Measurements from ENCODE around the gene PUM2. TPM values are rescaled to one million over a fixed set of nuclear protein-coding genes. Genes with fewer than 3 reads are reported as not detected.

Gene PUM2
- total RNA-seq, 1 donor from 2014 or later, result 112 TPM

DNA sequence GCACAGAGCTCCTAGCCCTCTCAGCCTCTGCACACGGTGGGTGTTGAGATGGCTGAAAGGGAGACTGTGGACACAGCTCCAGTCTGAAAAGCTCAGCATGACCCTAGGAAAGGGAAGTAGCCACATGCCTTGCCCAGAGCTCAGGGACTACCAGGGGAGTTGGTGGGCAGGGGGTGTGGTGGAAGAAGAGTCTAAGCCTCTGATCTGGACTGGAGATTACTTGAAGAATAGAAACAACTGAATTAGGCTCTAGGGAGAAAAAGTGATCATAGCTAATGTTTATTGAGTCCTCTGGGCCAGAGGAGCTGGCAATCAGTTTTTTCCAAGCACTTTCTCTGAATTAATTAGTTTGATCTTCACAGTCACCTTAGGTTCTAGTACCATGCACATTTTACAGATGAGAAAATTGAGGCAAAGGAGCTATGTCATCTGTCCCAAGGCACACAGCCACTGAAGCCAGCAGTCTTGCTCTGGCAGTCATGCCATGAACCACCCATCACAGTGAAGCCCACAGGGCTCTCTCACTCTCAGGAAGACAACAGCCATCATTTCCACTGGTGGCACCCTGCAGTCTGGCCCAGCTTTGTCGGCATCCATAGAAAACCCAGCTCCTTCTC lies 136.0 kb downstream of the PUM2 start:
- ATAC-seq (no peak), DNase-seq (no peak)
- Histone ChIP-seq H3K4me1 (peaks cover 22% of the 10 kb centered on the region), H3K27ac (peak overlapping the region; percentile 53), H3K27me3 (ENCODE audit: low read depth) (no peaks in the 10 kb centered on the region), H3K36me3 (no peaks in the 10 kb centered on the region), H3K9me3 (no peaks in the 10 kb centered on the region), H3K4me3 (no peak overlapping the region)
- TF ChIP-seq, protein P1, sequence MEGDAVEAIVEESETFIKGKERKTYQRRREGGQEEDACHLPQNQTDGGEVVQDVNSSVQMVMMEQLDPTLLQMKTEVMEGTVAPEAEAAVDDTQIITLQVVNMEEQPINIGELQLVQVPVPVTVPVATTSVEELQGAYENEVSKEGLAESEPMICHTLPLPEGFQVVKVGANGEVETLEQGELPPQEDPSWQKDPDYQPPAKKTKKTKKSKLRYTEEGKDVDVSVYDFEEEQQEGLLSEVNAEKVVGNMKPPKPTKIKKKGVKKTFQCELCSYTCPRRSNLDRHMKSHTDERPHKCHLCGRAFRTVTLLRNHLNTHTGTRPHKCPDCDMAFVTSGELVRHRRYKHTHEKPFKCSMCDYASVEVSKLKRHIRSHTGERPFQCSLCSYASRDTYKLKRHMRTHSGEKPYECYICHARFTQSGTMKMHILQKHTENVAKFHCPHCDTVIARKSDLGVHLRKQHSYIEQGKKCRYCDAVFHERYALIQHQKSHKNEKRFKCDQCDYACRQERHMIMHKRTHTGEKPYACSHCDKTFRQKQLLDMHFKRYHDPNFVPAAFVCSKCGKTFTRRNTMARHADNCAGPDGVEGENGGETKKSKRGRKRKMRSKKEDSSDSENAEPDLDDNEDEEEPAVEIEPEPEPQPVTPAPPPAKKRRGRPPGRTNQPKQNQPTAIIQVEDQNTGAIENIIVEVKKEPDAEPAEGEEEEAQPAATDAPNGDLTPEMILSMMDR (IDR thresholded peaks at IDR 0.05), result no peak
- intact Hi-C loops (cut with DNase I), result no loop called here

DNA sequence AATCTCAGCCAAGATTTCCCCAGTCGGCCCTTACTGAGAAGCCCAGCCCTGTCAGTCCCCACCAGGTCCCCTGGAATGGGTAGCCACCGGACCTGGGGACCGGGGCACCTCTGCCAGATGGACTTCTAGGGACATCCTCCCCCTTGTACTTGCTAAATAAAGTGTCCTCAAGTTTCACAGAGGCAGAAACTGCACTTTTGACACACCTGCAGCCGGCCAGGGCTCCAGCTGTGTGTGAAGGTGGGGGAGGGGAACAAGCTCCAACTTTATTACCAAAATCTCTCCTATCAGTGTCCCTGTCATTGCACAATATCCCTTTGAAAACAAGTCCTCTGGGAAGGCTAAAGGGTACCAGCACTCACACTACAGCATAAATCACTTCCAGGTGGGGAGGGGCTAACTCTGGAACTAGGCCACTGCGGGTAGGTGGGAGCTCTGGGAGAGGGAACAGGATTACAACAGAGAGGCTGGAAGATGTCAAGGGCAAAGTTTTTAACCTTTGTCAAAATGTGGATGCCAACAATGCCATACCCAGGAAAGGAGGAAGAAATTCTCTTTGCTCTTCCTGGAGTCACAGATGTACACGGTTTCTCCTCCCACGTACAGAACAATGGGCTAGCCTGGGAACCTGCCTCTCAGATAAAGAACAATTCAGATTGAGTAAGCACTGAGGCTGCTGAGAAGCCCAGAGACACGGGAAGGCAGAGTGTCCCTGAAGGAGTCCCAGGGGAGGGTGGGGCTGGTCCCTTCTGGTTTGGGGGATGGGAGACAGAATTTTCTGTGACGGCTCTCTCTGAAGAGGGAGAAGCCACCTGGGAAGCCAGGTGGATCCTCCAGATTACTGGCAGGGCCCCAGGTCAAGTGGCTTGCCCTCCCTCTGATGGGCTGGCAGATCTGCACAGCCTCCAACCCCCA lies 136.7 kb downstream of the PUM2 start:
- DNase-seq (peak; percentile 42), ATAC-seq (peak in 1 of 2 donors; percentile 11)
- Histone ChIP-seq H3K4me1 (peaks cover 28% of the 10 kb centered on the region), H3K9me3 (no peaks in the 10 kb centered on the region), H3K27me3 (ENCODE audit: low read depth) (no peaks in the 10 kb centered on the region), H3K27ac (peak overlapping the region; percentile 67), H3K36me3 (no peaks in the 10 kb centered on the region), H3K4me3 (no peak overlapping the region)
- TF ChIP-seq, protein P1 (IDR thresholded peaks at IDR 0.05), result no peak
- intact Hi-C loops (cut with DNase I), result no loop called here

DNA sequence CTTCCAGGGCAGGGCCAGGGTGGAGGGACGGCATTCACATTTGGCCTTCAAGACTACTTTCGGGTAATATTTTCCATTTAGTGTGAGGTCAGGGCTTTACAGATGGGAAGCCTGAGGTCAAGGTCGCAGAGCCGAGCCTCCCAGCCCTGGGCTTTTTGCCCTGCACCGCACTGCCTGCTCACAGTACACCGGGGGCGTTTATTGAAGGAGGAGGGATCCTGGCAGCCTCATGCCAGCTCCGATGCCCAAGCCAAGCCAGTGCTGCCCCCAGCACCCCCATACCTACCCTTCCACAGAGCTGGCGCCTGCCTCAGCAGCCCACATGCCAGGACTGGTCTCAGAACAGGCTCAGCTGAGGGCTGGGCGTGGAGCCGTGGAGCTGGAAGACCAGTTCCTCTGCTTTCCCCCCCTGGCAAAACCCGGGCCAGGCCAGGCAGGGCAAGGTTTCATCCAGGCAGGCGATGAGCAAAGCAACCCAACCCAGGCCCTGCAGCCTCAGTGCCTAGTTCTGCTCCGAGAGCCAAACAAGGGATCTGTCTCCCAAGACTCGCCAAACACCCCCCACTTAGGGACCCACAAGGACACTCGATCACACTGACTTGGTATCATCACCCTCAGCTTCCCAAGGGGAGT lies 137.7 kb downstream of the PUM2 start:
- peaks cover 31% of the 10 kb centered on the region for H3K4me1 ChIP-seq
- peak overlapping the region; percentile 67 for H3K27ac ChIP-seq
- ATAC-seq (peak; percentile 77 to 80), DNase-seq (peak; percentile 85)
- TF ChIP-seq, protein P1 (IDR thresholded peaks at IDR 0.05), result no peak
- intact Hi-C loops (cut with DNase I), result no loop called here
- no peak overlapping the region for H3K4me3 ChIP-seq
- no peaks in the 10 kb centered on the region for H3K36me3 ChIP-seq
- no peaks in the 10 kb centered on the region for H3K9me3 ChIP-seq
- no peaks in the 10 kb centered on the region for H3K27me3 ChIP-seq (ENCODE audit: low read depth)

DNA sequence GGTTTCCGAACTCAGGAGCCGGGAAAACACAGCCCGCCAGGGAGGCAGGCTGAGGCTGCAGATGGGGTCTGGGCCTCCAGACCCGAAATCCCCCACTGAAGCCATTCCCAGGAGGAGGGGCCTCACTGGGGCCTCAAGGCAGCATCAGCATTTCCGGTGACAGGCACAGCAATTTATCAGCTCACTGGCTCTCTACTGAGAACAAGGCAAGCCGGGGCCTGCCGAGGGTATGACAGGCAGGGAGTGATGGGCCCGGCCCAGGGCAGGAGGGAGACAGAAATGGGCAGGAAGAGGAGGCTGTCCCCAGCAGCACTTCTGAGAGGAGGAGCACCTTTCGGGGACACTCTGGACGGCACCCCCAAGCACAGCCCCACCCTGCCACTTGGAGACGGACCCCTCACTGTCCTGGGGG lies 138.2 kb downstream of the PUM2 start:
- peak overlapping the region; percentile 67 for H3K27ac ChIP-seq
- peaks cover 36% of the 10 kb centered on the region for H3K4me1 ChIP-seq
- no peaks in the 10 kb centered on the region for H3K9me3 ChIP-seq
- H3K4me3 ChIP-seq, result no peak overlapping the region
- DNase-seq (peak; percentile 46), ATAC-seq (no peak)
- H3K36me3 ChIP-seq, result no peaks in the 10 kb centered on the region
- no peaks in the 10 kb centered on the region for H3K27me3 ChIP-seq (ENCODE audit: low read depth)
- intact Hi-C loops (cut with DNase I), result no loop called here
- TF ChIP-seq, protein P1 (IDR thresholded peaks at IDR 0.05), result no peak

DNA sequence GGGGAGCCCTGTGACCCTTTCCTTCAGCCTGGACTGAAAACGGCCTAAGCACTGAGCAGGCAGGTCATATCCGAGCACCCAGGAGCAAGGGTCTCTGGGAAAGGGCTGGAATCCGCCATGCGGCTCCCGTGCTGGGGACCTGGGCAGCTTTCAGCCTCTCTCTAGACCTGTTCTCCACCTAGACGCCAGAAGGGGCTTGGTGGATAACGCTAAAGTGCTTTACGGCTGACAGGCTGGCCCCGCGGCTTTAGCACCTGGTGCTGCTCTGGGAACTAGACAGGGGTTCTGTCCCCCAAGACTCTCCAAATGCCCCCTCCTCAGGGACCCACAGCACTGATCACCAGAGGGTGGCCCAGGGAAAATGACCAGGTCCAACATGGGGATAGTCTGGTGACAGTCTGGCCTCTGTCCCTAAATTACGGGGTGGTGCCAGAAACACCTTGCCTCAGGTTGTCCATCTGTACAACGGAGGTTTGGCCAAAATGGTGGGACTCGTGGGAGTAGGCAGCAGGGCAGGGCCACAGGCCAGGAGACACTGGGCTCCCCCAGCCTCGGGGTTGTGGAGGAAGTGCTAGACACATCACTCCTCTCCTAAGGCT lies 138.7 kb downstream of the PUM2 start:
- DNase-seq (no peak), ATAC-seq (no peak)
- TF ChIP-seq, protein P1 (IDR thresholded peaks at IDR 0.05), result no peak
- Histone ChIP-seq H3K4me3 (no peak overlapping the region), H3K36me3 (no peaks in the 10 kb centered on the region), H3K27ac (peak overlapping the region; percentile 67), H3K9me3 (no peaks in the 10 kb centered on the region), H3K27me3 (ENCODE audit: low read depth) (no peaks in the 10 kb centered on the region), H3K4me1 (peaks cover 40% of the 10 kb centered on the region)
- intact Hi-C loops (cut with DNase I), result no loop called here

Data from lower lobe of right lung (tissue), 2 donors.